Ascending aorta (tissue), 2 donors: ENCODE data around the gene LYRM4. TPM values are rescaled to one million over a fixed set of nuclear protein-coding genes. Genes with fewer than 3 reads are reported as not detected.
"Not testable (repeated sequence)": the region's sequence is repeated elsewhere in the genome, so short reads cannot be mapped to it uniquely, and the experiment has no call there.

ENCODE experiments used
- DNase-seq, 2 donors: peaks; one replicate each; pipeline ENCODE4 v3.0.0-alpha.2; 2019; ENCODE audit warnings: low spot score in 2 of 2
- H3K27ac ChIP-seq, 2 donors: fragments of 200-600 bp; sonication (generic); one replicate each; pipeline ENCODE4 v1.5.1; 2016 to 2017; ENCODE audit warnings: mild to moderate bottlenecking in 1 of 2
- H3K27me3 ChIP-seq: fragments of 200-600 bp; sonication (generic); one replicate; pipeline ENCODE4 v1.5.1; 2017
- H3K36me3 ChIP-seq, 2 donors: fragments of 200-600 bp; sonication (generic); one replicate each; pipeline ENCODE4 v1.5.1; 2016
- H3K4me1 ChIP-seq, 2 donors: fragments of 200-600 bp; sonication (generic); one replicate each; pipeline ENCODE4 v1.5.1; 2016 to 2017; ENCODE audit warnings: mild to moderate bottlenecking in 1 of 2
- H3K4me3 ChIP-seq, 2 donors: fragments of 200-600 bp; sonication (generic); one replicate each; pipeline ENCODE4 v1.5.1; 2016 to 2017; ENCODE audit warnings: mild to moderate bottlenecking in 1 of 2
- H3K9me3 ChIP-seq, 2 donors: fragments of 200-600 bp; sonication (generic); one replicate each; pipeline ENCODE4 v1.5.1; 2016
- CTCF ChIP-seq, 3 experiments: fragments of 200-600 bp in 2 of 3; fragments of 450-650 bp in 1 of 3; sonication (generic) in 2 of 3; IDR thresholded peaks; one replicate each; pipeline ENCODE4 v1.5.1; 2016 to 2019; ENCODE audit warnings: antibody characterized with exemption in 3 of 3, mild to moderate bottlenecking in 1 of 3, moderate library complexity in 1 of 3
- intact Hi-C: fragments of 100-400 bp; cut with DNase I; formaldehyde crosslinking; loops from one replicate; pipeline ENCODE4 v1.15.1; 2023
- total RNA-seq: library from RNA; depleted of rRNA; stranded (reverse); fragments of >200 nt; gene quantifications from one replicate; pipeline ENCODE4 v1.1.0, GENCODE V29; 2016

LYRM4 gene
- total RNA-seq, 1 donor from 2014 or later: 10.5 TPM

GRCh38 chr6:5121479-5121878, 139.3 kb downstream of the LYRM4 start:
- Histone ChIP-seq H3K9me3 (no peaks in the 10 kb centered on the region), H3K4me1 (no peaks in the 10 kb centered on the region), H3K27me3 (no peaks in the 10 kb centered on the region), H3K27ac (no peak overlapping the region), H3K36me3 (no peaks in the 10 kb centered on the region), H3K4me3 (no peak overlapping the region)
- intact Hi-C loops: no loop called here
- no peak for TF ChIP-seq CTCF (IDR thresholded peaks at IDR 0.05)
- DNase-seq: no peak

GRCh38 chr6:5120543-5120942, 140.2 kb downstream of the LYRM4 start:
- H3K36me3 ChIP-seq, intact Hi-C loops, H3K27ac ChIP-seq, H3K4me3 ChIP-seq, DNase-seq, H3K27me3 ChIP-seq, H3K9me3 ChIP-seq, H3K4me1 ChIP-seq: not testable (repeated sequence)

- no peak overlapping the region for H3K4me3 ChIP-seq
- DNase-seq: no peak
- H3K9me3 ChIP-seq: no peaks in the 10 kb centered on the region
- TF ChIP-seq CTCF (IDR thresholded peaks at IDR 0.05): no peak
- no peaks in the 10 kb centered on the region for H3K4me1 ChIP-seq
- no peaks in the 10 kb centered on the region for H3K36me3 ChIP-seq
- no peaks in the 10 kb centered on the region for H3K27me3 ChIP-seq
- H3K27ac ChIP-seq: no peak overlapping the region
- intact Hi-C loops: no loop called here
These were observed 140.7 kb downstream of the LYRM4 start for GRCh38 chr6:5120011-5120410.

- H3K36me3 ChIP-seq: no peaks in the 10 kb centered on the region
- H3K4me3 ChIP-seq: no peak overlapping the region
- no peaks in the 10 kb centered on the region for H3K27me3 ChIP-seq
- DNase-seq: no peak
- no peaks in the 10 kb centered on the region for H3K4me1 ChIP-seq
- H3K27ac ChIP-seq: no peak overlapping the region
- no peak for TF ChIP-seq CTCF (IDR thresholded peaks at IDR 0.05)
- intact Hi-C loops: no loop called here
- H3K9me3 ChIP-seq: no peaks in the 10 kb centered on the region
These were observed 141.4 kb downstream of the LYRM4 start for GRCh38 chr6:5119090-5119951.

- intact Hi-C loops: no loop called here
- H3K4me1 ChIP-seq: no peaks in the 10 kb centered on the region
- H3K27ac ChIP-seq: no peak overlapping the region
- no peak for TF ChIP-seq CTCF (IDR thresholded peaks at IDR 0.05)
- no peaks in the 10 kb centered on the region for H3K9me3 ChIP-seq
- no peaks in the 10 kb centered on the region for H3K36me3 ChIP-seq
- H3K4me3 ChIP-seq: no peak overlapping the region
- no peaks in the 10 kb centered on the region for H3K27me3 ChIP-seq
- DNase-seq: no peak
These were observed 144.3 kb downstream of the LYRM4 start for GRCh38 chr6:5116243-5116991.

- intact Hi-C loops: no loop called here
- H3K27me3 ChIP-seq: no peaks in the 10 kb centered on the region
- no peak for TF ChIP-seq CTCF (IDR thresholded peaks at IDR 0.05)
- H3K4me1 ChIP-seq: no peaks in the 10 kb centered on the region
- H3K36me3 ChIP-seq: no peaks in the 10 kb centered on the region
- no peaks in the 10 kb centered on the region for H3K9me3 ChIP-seq
- no peak for DNase-seq
- no peak overlapping the region for H3K27ac ChIP-seq
- no peak overlapping the region for H3K4me3 ChIP-seq
These were observed 145.6 kb downstream of the LYRM4 start for GRCh38 chr6:5115168-5115567.
